ENCODE results near the gene GUCY2D.

The GUCY2D gene

GRCh38 chr17:8005357-8005756 lies 2.9 kb downstream of the GUCY2D start:
- Mint-ChIP-seq H3K9me3 (no peaks in the 10 kb centered on the region), H3K27ac (no peak overlapping the region), H3K4me1 (peaks cover 6% of the 10 kb centered on the region), H3K4me3 (no peak overlapping the region), H3K36me3 (ENCODE audit: low read depth) (no peaks in the 10 kb centered on the region), H3K27me3 (peaks cover 27% of the 10 kb centered on the region)
- DNase-seq (no peak), ATAC-seq (no peak)

- Mint-ChIP-seq H3K4me1 (peaks cover 6% of the 10 kb centered on the region), H3K9me3 (no peaks in the 10 kb centered on the region), H3K4me3 (no peak overlapping the region), H3K36me3 (ENCODE audit: low read depth) (no peaks in the 10 kb centered on the region), H3K27me3 (peaks cover 21% of the 10 kb centered on the region), H3K27ac (no peak overlapping the region)
- ATAC-seq, result peak; percentile 43
- no peak for DNase-seq
Measured at GRCh38 chr17:8005967-8006730, 3.7 kb downstream of the GUCY2D start.

GRCh38 chr17:8006836-8007680 lies 4.6 kb downstream of the GUCY2D start:
- Mint-ChIP-seq H3K27me3 (peaks cover 15% of the 10 kb centered on the region), H3K4me1 (peaks cover 3% of the 10 kb centered on the region), H3K4me3 (no peak overlapping the region), H3K27ac (no peak overlapping the region), H3K9me3 (no peaks in the 10 kb centered on the region), H3K36me3 (ENCODE audit: low read depth) (no peaks in the 10 kb centered on the region)
- DNase-seq (no peak), ATAC-seq (no peak)

GRCh38 chr17:8007836-8008235 lies 5.4 kb downstream of the GUCY2D start:
- Mint-ChIP-seq H3K27ac (no peak overlapping the region), H3K4me3 (no peak overlapping the region), H3K36me3 (ENCODE audit: low read depth) (no peaks in the 10 kb centered on the region), H3K4me1 (no peaks in the 10 kb centered on the region), H3K9me3 (no peaks in the 10 kb centered on the region), H3K27me3 (peaks cover 12% of the 10 kb centered on the region)
- no peak for ATAC-seq
- DNase-seq, result no peak

GRCh38 chr17:8012045-8012580 lies 9.7 kb downstream of the GUCY2D start:
- DNase-seq (no peak), ATAC-seq (no peak)
- no peak overlapping the region for H3K27ac Mint-ChIP-seq
- H3K4me1 Mint-ChIP-seq, result peaks cover 15% of the 10 kb centered on the region
- no peaks in the 10 kb centered on the region for H3K36me3 Mint-ChIP-seq (ENCODE audit: low read depth)
- no peaks in the 10 kb centered on the region for H3K9me3 Mint-ChIP-seq
- H3K27me3 Mint-ChIP-seq, result peaks cover 13% of the 10 kb centered on the region
- H3K4me3 Mint-ChIP-seq, result no peak overlapping the region

- Mint-ChIP-seq H3K27ac (no peak overlapping the region), H3K9me3 (no peaks in the 10 kb centered on the region), H3K4me1 (peaks cover 23% of the 10 kb centered on the region), H3K4me3 (no peak overlapping the region), H3K27me3 (peaks cover 13% of the 10 kb centered on the region), H3K36me3 (ENCODE audit: low read depth) (no peaks in the 10 kb centered on the region)
- no peak for ATAC-seq
- DNase-seq, result no peak
Measured at GRCh38 chr17:8012996-8013640, 10.7 kb downstream of the GUCY2D start.

GRCh38 chr17:8013731-8014557 lies 11.5 kb downstream of the GUCY2D start:
- Mint-ChIP-seq H3K27me3 (peaks cover 15% of the 10 kb centered on the region), H3K4me3 (no peak overlapping the region), H3K36me3 (ENCODE audit: low read depth) (no peaks in the 10 kb centered on the region), H3K9me3 (no peaks in the 10 kb centered on the region), H3K27ac (no peak overlapping the region), H3K4me1 (peaks cover 30% of the 10 kb centered on the region)
- DNase-seq (no peak), ATAC-seq (no peak)

- Mint-ChIP-seq H3K27me3 (peaks cover 16% of the 10 kb centered on the region), H3K36me3 (ENCODE audit: low read depth) (no peaks in the 10 kb centered on the region), H3K9me3 (no peaks in the 10 kb centered on the region), H3K27ac (no peak overlapping the region), H3K4me3 (no peak overlapping the region), H3K4me1 (peaks cover 31% of the 10 kb centered on the region)
- ATAC-seq (no peak), DNase-seq (no peak)
Measured at GRCh38 chr17:8014558-8014850, 12.1 kb downstream of the GUCY2D start.

- no peak for DNase-seq
- ATAC-seq, result no peak
- H3K4me1 Mint-ChIP-seq, result peaks cover 34% of the 10 kb centered on the region
- H3K27me3 Mint-ChIP-seq, result peaks cover 20% of the 10 kb centered on the region
- no peaks in the 10 kb centered on the region for H3K9me3 Mint-ChIP-seq
- no peak overlapping the region for H3K4me3 Mint-ChIP-seq
- no peaks in the 10 kb centered on the region for H3K36me3 Mint-ChIP-seq (ENCODE audit: low read depth)
- no peak overlapping the region for H3K27ac Mint-ChIP-seq
Measured at GRCh38 chr17:8015236-8015956, 13.0 kb downstream of the GUCY2D start.

- Mint-ChIP-seq H3K4me3 (peak overlapping the region; percentile 64), H3K27ac (no peak overlapping the region)
Measured at GRCh38 chr17:8015957-8016631, 13.7 kb downstream of the GUCY2D start.

GRCh38 chr17:8016632-8017424 lies 14.4 kb downstream of the GUCY2D start:
- H3K4me3 Mint-ChIP-seq, result peak overlapping the region; percentile 64
- ATAC-seq, result peak; percentile 71
- H3K9me3 Mint-ChIP-seq, result no peaks in the 10 kb centered on the region
- no peaks in the 10 kb centered on the region for H3K36me3 Mint-ChIP-seq (ENCODE audit: low read depth)
- H3K27ac Mint-ChIP-seq, result no peak overlapping the region
- peaks cover 21% of the 10 kb centered on the region for H3K27me3 Mint-ChIP-seq
- peaks cover 34% of the 10 kb centered on the region for H3K4me1 Mint-ChIP-seq
- DNase-seq, result peak; percentile 59

More at GRCh38 chr17:8015957-8016631, 13.7 kb downstream of the GUCY2D start:
- Mint-ChIP-seq H3K9me3 (no peaks in the 10 kb centered on the region), H3K27me3 (peaks cover 20% of the 10 kb centered on the region), H3K36me3 (ENCODE audit: low read depth) (no peaks in the 10 kb centered on the region), H3K4me1 (peaks cover 34% of the 10 kb centered on the region)
- DNase-seq (peak; percentile 32), ATAC-seq (peak; percentile 4)

GRCh38 chr17:8018436-8018835 lies 16.0 kb downstream of the GUCY2D start:
- no peak for DNase-seq
- Mint-ChIP-seq H3K27me3 (peaks cover 21% of the 10 kb centered on the region), H3K4me3 (no peak overlapping the region), H3K27ac (no peak overlapping the region), H3K4me1 (peaks cover 30% of the 10 kb centered on the region), H3K36me3 (ENCODE audit: low read depth) (no peaks in the 10 kb centered on the region), H3K9me3 (no peaks in the 10 kb centered on the region)
- ATAC-seq, result no peak

All from activated naive CD8-positive, alpha-beta T cell treated with anti-CD3 and anti-CD28 coated beads, Interleukin-2, amount 50 U/mL, for 24 hours (primary cell).